ENCODE results near the gene DPM3.

The DPM3 gene

GRCh38 chr1:155093911-155094621 is 46.3 kb downstream of the DPM3 start:
- DNase-seq (ENCODE audit: low read depth), result no peak

- DNase-seq (ENCODE audit: low read depth), result no peak
Observed at GRCh38 chr1:155092641-155093040, 47.7 kb downstream of the DPM3 start.

GRCh38 chr1:155092131-155092530 is 48.2 kb downstream of the DPM3 start:
- DNase-seq (ENCODE audit: low read depth), result no peak

GRCh38 chr1:155091071-155092051 is 49.0 kb downstream of the DPM3 start:
- DNase-seq (ENCODE audit: low read depth), result peak; percentile 62

Data from stimulated activated CD8-positive, alpha-beta memory T cell treated with anti-CD3 and anti-CD28 coated beads, Interleukin-12 subunit alpha, Interleukin-12 subunit beta, amount 100 ng/mL, for 4 hours (primary cell).